Dermis blood vessel endothelial cell (primary cell): ENCODE measurements around the gene SIX2. TPM values are rescaled to one million over a fixed set of nuclear protein-coding genes. Genes with fewer than 3 reads are reported as not detected.

Source experiments
- DNase-seq: peaks from one replicate; pipeline ENCODE4 v3.0.0; 2010
- total RNA-seq: library from RNA; depleted of rRNA; stranded (reverse); fragments of >200 nt; gene quantifications from 2 replicates; pipeline ENCODE4 v1.2.3, GENCODE V29; 2014

The SIX2 gene
- total RNA-seq, 1 donor from 2014 or later = not detected

DNA sequence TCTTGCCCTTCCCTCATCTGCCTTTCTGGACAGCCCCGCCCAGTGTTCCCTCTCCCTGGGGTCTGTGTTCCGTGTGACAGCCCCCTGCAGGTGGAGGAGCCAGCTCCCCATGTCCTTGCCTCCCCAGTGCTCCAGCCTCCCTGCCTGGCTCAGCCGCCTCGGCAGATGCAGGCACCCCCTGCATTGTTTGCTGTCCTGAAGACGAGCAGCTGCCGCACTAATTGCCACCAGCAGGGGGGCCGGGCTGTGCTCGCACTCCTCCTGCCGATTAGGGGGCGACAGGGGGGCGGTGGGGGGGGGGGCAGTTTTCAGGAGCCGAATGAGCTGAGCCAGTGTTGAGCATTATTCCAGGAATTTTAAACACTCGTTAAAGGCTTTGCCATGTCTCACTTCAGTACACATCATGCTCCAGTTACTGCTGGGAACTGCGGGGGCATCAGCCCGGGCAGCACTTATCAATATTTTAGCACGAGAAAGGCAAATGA lies 44.5 kb downstream of the SIX2 start:
- peak; percentile 18 for DNase-seq

- no peak for DNase-seq
These were observed 47.0 kb downstream of the SIX2 start for GRCh38 chr2:44962176-44962695.

- DNase-seq = no peak
These were observed 48.4 kb downstream of the SIX2 start for GRCh38 chr2:44960871-44961270.

GRCh38 chr2:44959855-44960254 lies 49.4 kb downstream of the SIX2 start:
- no peak for DNase-seq

DNA sequence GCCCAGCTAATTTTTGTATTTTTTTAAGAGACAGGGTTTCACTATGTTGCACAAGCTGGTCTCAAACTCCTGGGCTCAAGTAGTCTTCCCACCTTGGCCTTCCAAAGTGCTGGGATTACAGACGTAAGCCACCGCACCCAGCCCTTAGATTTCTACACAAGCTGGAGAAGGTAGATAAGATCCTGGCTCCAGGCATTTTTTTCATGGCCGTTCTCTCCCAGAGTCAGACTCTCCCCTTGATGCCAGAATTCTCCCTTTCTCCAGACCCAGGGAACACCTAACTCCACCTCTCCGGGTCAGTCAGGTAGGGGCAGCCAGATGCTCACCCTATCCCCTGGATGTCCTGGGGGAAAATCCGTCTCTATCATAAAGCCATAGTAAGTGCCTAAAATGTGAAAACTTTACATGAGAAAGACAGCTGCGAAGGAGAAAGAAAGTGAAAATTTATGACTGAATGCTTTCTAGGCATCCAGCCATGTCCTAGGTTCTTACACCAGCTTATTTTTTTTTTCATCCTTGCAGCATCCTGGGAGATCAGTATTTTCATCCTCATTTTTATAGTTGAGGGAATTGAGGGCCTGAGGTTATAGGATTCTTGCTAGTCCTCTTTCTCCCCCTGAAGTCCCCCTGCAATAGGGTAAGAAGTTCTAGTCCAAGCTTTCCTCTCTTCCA lies 51.5 kb downstream of the SIX2 start:
- no peak for DNase-seq

GRCh38 chr2:44956843-44957242 lies 52.4 kb downstream of the SIX2 start:
- no peak for DNase-seq

GRCh38 chr2:44955593-44956392 lies 53.5 kb downstream of the SIX2 start:
- DNase-seq = peak; percentile 84

Other genes starting within 250 kb of the SIX2 start
- not detected in 2 replicates for gene SIX3, start 67.8 kb downstream of the SIX2 start, total RNA-seq